ENCODE data around the gene TAOK3. TPM values are rescaled to one million over a fixed set of nuclear protein-coding genes. Genes with fewer than 3 reads are reported as not detected.

Gene TAOK3
- total and polyA plus RNA-seq, 2 of the 8 experiments (the other 6 are each of a cell fraction or from before 2014, with no cell fraction given), result 5.2 to 9.3 TPM

DNA sequence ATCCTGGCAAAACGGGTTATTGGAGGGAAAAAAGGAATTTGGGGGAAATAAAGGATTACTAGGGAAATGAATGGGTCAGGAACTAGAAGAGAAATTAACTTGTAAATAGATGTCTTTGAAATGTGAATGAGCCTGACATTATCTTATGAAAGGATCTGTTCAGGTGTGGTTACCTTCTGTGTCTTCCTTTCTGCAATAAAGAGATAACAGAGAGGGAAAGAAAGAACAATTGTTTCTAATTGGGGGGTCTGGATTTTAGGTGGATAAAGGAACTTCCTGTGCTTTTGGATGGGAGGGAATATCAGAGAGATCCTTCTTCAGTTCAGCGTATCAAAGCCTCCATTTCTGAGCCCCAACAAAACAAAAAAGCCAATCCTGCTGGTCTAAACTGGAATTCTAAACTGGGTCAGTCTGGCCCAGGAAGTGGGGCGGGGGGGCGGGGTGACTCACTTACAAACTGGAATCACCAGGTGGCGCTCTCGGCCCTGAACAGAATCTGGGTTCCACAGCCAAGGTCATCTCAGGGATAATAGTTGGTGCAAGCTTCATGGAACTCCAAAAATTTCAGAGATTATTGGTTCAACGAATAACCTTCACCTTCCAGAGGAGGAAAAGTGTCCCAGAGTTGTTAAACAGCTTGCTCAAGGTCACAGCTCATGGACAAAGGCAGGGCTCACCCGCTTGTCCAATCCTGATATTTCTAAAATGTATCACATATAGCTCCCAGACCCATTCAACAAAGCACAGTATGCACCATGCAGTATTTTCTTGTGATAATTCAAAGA, 251.9 kb downstream of the TAOK3 start (continued):
- TF ChIP-seq, protein P1, sequence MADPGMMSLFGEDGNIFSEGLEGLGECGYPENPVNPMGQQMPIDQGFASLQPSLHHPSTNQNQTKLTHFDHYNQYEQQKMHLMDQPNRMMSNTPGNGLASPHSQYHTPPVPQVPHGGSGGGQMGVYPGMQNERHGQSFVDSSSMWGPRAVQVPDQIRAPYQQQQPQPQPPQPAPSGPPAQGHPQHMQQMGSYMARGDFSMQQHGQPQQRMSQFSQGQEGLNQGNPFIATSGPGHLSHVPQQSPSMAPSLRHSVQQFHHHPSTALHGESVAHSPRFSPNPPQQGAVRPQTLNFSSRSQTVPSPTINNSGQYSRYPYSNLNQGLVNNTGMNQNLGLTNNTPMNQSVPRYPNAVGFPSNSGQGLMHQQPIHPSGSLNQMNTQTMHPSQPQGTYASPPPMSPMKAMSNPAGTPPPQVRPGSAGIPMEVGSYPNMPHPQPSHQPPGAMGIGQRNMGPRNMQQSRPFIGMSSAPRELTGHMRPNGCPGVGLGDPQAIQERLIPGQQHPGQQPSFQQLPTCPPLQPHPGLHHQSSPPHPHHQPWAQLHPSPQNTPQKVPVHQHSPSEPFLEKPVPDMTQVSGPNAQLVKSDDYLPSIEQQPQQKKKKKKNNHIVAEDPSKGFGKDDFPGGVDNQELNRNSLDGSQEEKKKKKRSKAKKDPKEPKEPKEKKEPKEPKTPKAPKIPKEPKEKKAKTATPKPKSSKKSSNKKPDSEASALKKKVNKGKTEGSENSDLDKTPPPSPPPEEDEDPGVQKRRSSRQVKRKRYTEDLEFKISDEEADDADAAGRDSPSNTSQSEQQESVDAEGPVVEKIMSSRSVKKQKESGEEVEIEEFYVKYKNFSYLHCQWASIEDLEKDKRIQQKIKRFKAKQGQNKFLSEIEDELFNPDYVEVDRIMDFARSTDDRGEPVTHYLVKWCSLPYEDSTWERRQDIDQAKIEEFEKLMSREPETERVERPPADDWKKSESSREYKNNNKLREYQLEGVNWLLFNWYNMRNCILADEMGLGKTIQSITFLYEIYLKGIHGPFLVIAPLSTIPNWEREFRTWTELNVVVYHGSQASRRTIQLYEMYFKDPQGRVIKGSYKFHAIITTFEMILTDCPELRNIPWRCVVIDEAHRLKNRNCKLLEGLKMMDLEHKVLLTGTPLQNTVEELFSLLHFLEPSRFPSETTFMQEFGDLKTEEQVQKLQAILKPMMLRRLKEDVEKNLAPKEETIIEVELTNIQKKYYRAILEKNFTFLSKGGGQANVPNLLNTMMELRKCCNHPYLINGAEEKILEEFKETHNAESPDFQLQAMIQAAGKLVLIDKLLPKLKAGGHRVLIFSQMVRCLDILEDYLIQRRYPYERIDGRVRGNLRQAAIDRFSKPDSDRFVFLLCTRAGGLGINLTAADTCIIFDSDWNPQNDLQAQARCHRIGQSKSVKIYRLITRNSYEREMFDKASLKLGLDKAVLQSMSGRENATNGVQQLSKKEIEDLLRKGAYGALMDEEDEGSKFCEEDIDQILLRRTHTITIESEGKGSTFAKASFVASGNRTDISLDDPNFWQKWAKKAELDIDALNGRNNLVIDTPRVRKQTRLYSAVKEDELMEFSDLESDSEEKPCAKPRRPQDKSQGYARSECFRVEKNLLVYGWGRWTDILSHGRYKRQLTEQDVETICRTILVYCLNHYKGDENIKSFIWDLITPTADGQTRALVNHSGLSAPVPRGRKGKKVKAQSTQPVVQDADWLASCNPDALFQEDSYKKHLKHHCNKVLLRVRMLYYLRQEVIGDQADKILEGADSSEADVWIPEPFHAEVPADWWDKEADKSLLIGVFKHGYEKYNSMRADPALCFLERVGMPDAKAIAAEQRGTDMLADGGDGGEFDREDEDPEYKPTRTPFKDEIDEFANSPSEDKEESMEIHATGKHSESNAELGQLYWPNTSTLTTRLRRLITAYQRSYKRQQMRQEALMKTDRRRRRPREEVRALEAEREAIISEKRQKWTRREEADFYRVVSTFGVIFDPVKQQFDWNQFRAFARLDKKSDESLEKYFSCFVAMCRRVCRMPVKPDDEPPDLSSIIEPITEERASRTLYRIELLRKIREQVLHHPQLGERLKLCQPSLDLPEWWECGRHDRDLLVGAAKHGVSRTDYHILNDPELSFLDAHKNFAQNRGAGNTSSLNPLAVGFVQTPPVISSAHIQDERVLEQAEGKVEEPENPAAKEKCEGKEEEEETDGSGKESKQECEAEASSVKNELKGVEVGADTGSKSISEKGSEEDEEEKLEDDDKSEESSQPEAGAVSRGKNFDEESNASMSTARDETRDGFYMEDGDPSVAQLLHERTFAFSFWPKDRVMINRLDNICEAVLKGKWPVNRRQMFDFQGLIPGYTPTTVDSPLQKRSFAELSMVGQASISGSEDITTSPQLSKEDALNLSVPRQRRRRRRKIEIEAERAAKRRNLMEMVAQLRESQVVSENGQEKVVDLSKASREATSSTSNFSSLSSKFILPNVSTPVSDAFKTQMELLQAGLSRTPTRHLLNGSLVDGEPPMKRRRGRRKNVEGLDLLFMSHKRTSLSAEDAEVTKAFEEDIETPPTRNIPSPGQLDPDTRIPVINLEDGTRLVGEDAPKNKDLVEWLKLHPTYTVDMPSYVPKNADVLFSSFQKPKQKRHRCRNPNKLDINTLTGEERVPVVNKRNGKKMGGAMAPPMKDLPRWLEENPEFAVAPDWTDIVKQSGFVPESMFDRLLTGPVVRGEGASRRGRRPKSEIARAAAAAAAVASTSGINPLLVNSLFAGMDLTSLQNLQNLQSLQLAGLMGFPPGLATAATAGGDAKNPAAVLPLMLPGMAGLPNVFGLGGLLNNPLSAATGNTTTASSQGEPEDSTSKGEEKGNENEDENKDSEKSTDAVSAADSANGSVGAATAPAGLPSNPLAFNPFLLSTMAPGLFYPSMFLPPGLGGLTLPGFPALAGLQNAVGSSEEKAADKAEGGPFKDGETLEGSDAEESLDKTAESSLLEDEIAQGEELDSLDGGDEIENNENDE (IDR thresholded peaks at IDR 0.05; ENCODE audit: insufficient replicate concordance, low read length), result peak; percentile 85
- TF ChIP-seq, protein P2, sequence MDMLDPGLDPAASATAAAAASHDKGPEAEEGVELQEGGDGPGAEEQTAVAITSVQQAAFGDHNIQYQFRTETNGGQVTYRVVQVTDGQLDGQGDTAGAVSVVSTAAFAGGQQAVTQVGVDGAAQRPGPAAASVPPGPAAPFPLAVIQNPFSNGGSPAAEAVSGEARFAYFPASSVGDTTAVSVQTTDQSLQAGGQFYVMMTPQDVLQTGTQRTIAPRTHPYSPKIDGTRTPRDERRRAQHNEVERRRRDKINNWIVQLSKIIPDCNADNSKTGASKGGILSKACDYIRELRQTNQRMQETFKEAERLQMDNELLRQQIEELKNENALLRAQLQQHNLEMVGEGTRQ (IDR thresholded peaks at IDR 0.05; ENCODE audit: low read length), result no peak
- TF ChIP-seq CREB1 (IDR thresholded peaks at IDR 0.05) (no peak), POLR2AphosphoS5 (IDR thresholded peaks at IDR 0.05; ENCODE audit: low read depth, low read length) (no peak), ZNF274 (IDR thresholded peaks at IDR 0.05; ENCODE audit: borderline replicate concordance, extremely low read depth, low read length) (no peak), PHF8 (conservative IDR thresholded peaks at IDR 0.05; ENCODE audit: low read depth, low read length) (no peak), SUZ12 (IDR thresholded peaks at IDR 0.05; ENCODE audit: low read length) (no peak), EGR1 (IDR thresholded peaks at IDR 0.05; ENCODE audit: borderline replicate concordance, low read depth, low read length) (no peak)
